WTC11 (cell line): Measurements from ENCODE around the gene SCGB1C1. TPM values are rescaled to one million over a fixed set of nuclear protein-coding genes. Genes with fewer than 3 reads are reported as not detected.

ENCODE experiments used
- ATAC-seq: fragments of 200-7000 bp; cut with Tn5 transposase; 2 replicates; pipeline ENCODE4 v1.10.0; 2021; ENCODE audit warnings: mild to moderate bottlenecking, moderate library complexity
- CTCF ChIA-PET: fragments of 300-600 bp; sonication (Branson Sonifier 250); formaldehyde crosslinking; loops from one replicate; lab custom pipeline; 2021; ENCODE audit warnings: antibody characterized with exemption; lab: Charles Lee
- POLR2A ChIA-PET: fragments of 350-600 bp; sonication (Branson Sonifier 250); formaldehyde crosslinking; loops from one replicate; lab custom pipeline; 2021; ENCODE audit warnings: antibody characterized with exemption; lab: Charles Lee
- DNase-seq: peaks from one replicate; pipeline ENCODE4 v3.0.0; 2021; ENCODE audit warnings: low spot score
- H3K27ac Mint-ChIP-seq: 2 replicates; pipeline ENCODE4 v1.8.0; 2021; ENCODE audit warnings: mixed read lengths
- H3K27me3 Mint-ChIP-seq: 2 replicates; pipeline ENCODE4 v1.8.0; 2021; ENCODE audit warnings: low read depth, mild to moderate bottlenecking, moderate library complexity, mixed read lengths
- H3K36me3 Mint-ChIP-seq: 2 replicates; pipeline ENCODE4 v1.8.0; 2021; ENCODE audit warnings: mixed read lengths
- H3K4me1 Mint-ChIP-seq: 2 replicates; pipeline ENCODE4 v1.8.0; 2022; ENCODE audit warnings: mixed read lengths
- H3K4me3 Mint-ChIP-seq: 2 replicates; pipeline ENCODE4 v1.8.0; 2021; ENCODE audit warnings: mild to moderate bottlenecking, moderate library complexity, mixed read lengths
- H3K9me3 Mint-ChIP-seq: 2 replicates; pipeline ENCODE4 v1.8.0; 2021; ENCODE audit warnings: mixed read lengths
- FOXJ3 ChIP-seq: sonication (generic); formaldehyde crosslinking; IDR thresholded peaks from 2 replicates; pipeline ENCODE4 v1.9.0; 2021; ENCODE audit warnings: missing genetic modification reagents, mild to moderate bottlenecking, borderline replicate concordance
- HMGA2 ChIP-seq: fragments of 250-450 bp; sonication (Bioruptor Pico); IDR thresholded peaks from 2 replicates; pipeline ENCODE4 v1.4.0; 2021; ENCODE audit warnings: mild to moderate bottlenecking, moderate library complexity
- NFATC4 ChIP-seq: fragments of 250-450 bp; sonication (Bioruptor Pico); IDR thresholded peaks from 2 replicates; pipeline ENCODE4 v1.9.0; 2021; ENCODE audit warnings: mild to moderate bottlenecking
- OVOL2 ChIP-seq: fragments of 250-450 bp; sonication (Bioruptor Pico); IDR thresholded peaks from 2 replicates; pipeline ENCODE4 v1.9.0; 2021; ENCODE audit warnings: mild to moderate bottlenecking, borderline replicate concordance
- PRRX2 ChIP-seq: fragments of 250-450 bp; sonication (Bioruptor Pico); IDR thresholded peaks from 2 replicates; pipeline ENCODE4 v1.8.0; 2021; ENCODE audit warnings: mild to moderate bottlenecking
- SOX15 ChIP-seq: fragments of 250-450 bp; sonication (Bioruptor Pico); IDR thresholded peaks from 2 replicates; pipeline ENCODE4 v1.9.0; 2021; ENCODE audit warnings: mild to moderate bottlenecking
- SP1 ChIP-seq: sonication (generic); formaldehyde crosslinking; conservative IDR thresholded peaks from 2 replicates; pipeline ENCODE4 v1.8.1; 2022; ENCODE audit warnings: missing genetic modification reagents
- TCF7 ChIP-seq: sonication (generic); formaldehyde crosslinking; IDR thresholded peaks from 2 replicates; pipeline ENCODE4 v1.8.0; 2022; ENCODE audit warnings: mild to moderate bottlenecking, low read depth, missing genetic modification reagents, moderate library complexity
- TEAD1 ChIP-seq: sonication (generic); formaldehyde crosslinking; IDR thresholded peaks from 2 replicates; pipeline ENCODE4 v1.8.0; 2022; ENCODE audit warnings: mild to moderate bottlenecking, missing genetic modification reagents
- ZNF121 ChIP-seq: sonication (generic); formaldehyde crosslinking; IDR thresholded peaks from 2 replicates; pipeline ENCODE4 v1.8.0; 2023; ENCODE audit warnings: missing genetic modification reagents
- ZNF263 ChIP-seq: sonication (generic); formaldehyde crosslinking; IDR thresholded peaks from 2 replicates; pipeline ENCODE4 v1.8.1; 2022; ENCODE audit warnings: low read depth, mild to moderate bottlenecking, moderate library complexity, missing genetic modification reagents
- ZNF396 ChIP-seq: fragments of 250-450 bp; sonication (Bioruptor Pico); IDR thresholded peaks from 2 replicates; pipeline ENCODE4 v1.8.0; 2021; ENCODE audit warnings: mild to moderate bottlenecking, moderate library complexity, borderline replicate concordance
- ZNF416 ChIP-seq: fragments of 250-450 bp; sonication (Bioruptor Pico); IDR thresholded peaks from 2 replicates; pipeline ENCODE4 v1.9.0; 2021; ENCODE audit warnings: mild to moderate bottlenecking, inconsistent platforms
- total RNA-seq: library from RNA; stranded (reverse); gene quantifications from 3 replicates; pipeline ENCODE4 v1.2.3, GENCODE V29; 2021
- TF ChIP-seq, protein P1 (sequence below): sonication (generic); formaldehyde crosslinking; IDR thresholded peaks from 2 replicates; pipeline ENCODE4 v1.8.0; 2023; ENCODE audit warnings: mild to moderate bottlenecking, missing genetic modification reagents
- TF ChIP-seq, protein P2 (sequence below): sonication (generic); formaldehyde crosslinking; IDR thresholded peaks from 2 replicates; pipeline ENCODE4 v1.8.1; 2022; ENCODE audit warnings: low read depth, mild to moderate bottlenecking, moderate library complexity, missing genetic modification reagents, borderline replicate concordance
- TF ChIP-seq, protein P3 (sequence below): sonication (generic); formaldehyde crosslinking; IDR thresholded peaks from 2 replicates; pipeline ENCODE4 v1.8.0; 2023; ENCODE audit warnings: missing genetic modification reagents, mild to moderate bottlenecking, borderline replicate concordance

SCGB1C1 gene
- total RNA-seq, 1 experiment from 2014 or later: not detected

DNA sequence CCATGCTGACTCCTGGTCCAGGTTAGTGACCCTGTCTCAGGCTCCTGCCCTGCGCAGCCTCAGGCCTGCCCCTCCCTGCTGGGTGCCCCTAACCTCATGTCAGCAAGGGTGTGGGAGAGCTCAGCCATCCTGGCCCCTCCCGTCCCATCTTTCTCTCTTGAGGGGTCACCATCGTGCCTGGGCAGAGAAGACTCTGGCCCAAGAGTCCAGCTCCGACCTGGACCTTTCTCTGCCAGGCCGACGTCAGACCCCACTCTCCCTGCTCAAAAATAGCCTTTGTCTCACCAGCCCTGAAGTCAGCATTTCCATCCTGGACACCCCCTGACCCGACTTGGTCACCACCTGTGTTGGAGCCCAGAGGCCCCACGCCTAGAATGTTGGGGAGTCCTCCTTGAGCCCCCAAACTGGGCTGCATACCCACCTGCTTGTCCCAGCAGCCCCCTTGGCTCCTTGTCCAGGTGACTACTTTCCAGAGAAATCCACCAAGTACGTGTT is 4.9 kb downstream of the SCGB1C1 start:
- peaks cover 2% of the 10 kb centered on the region; the same call in 1 of the 2 replicates for H3K27me3 Mint-ChIP-seq
- POLR2A ChIA-PET: no interaction called here
- no peak for ATAC-seq
- no peak for TF ChIP-seq SP1 (CRISPR knock-in tag)
- TF ChIP-seq ZNF121: no peak
- no peak for TF ChIP-seq ZNF263
- TF ChIP-seq TCF7: no peak
- TF ChIP-seq, protein P1, sequence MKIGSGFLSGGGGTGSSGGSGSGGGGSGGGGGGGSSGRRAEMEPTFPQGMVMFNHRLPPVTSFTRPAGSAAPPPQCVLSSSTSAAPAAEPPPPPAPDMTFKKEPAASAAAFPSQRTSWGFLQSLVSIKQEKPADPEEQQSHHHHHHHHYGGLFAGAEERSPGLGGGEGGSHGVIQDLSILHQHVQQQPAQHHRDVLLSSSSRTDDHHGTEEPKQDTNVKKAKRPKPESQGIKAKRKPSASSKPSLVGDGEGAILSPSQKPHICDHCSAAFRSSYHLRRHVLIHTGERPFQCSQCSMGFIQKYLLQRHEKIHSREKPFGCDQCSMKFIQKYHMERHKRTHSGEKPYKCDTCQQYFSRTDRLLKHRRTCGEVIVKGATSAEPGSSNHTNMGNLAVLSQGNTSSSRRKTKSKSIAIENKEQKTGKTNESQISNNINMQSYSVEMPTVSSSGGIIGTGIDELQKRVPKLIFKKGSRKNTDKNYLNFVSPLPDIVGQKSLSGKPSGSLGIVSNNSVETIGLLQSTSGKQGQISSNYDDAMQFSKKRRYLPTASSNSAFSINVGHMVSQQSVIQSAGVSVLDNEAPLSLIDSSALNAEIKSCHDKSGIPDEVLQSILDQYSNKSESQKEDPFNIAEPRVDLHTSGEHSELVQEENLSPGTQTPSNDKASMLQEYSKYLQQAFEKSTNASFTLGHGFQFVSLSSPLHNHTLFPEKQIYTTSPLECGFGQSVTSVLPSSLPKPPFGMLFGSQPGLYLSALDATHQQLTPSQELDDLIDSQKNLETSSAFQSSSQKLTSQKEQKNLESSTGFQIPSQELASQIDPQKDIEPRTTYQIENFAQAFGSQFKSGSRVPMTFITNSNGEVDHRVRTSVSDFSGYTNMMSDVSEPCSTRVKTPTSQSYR (CRISPR knock-in tag): no peak
- no peak for TF ChIP-seq NFATC4 (CRISPR knock-in tag)
- no peak for TF ChIP-seq HMGA2 (CRISPR knock-in tag)
- TF ChIP-seq FOXJ3 (CRISPR knock-in tag): no peak
- TF ChIP-seq, all 79 proteins: peak for 0
- no peaks in the 10 kb centered on the region for H3K36me3 Mint-ChIP-seq
- H3K4me3 Mint-ChIP-seq: no peak overlapping the region
- CTCF ChIA-PET: no interaction called here
- H3K4me1 Mint-ChIP-seq: no peaks in the 10 kb centered on the region
- H3K27ac Mint-ChIP-seq: no peak overlapping the region
- DNase-seq: no peak
- H3K9me3 Mint-ChIP-seq: no peaks in the 10 kb centered on the region

DNA sequence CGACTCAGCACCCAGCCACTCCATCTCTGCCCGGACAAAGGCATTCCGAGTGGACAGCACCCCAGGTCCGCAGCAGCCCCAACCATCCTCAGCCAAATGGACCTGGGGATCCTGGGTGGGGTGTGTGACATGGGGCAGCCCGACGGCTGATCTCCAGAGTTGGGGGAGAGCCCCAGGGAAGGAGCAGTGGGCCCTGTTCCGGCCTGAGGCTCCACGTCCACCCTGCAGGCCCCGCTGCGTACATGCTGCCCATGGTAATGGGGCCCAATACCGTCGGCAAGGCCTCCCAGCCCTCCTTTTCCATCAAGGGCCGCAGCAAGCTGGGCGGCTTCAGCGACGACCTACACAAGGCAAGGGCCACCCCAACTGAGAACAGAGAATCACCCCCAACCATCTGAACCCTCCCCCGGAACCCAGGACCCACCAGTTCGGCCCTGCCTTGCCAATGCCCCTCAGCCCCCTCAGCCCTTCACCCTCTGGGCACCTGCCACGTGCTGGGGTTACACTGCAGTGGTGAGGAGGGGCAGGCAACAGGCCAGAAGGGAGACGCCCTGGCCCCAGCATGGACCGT is 5.4 kb downstream of the SCGB1C1 start:
- H3K4me1 Mint-ChIP-seq: no peaks in the 10 kb centered on the region
- DNase-seq: no peak
- TF ChIP-seq ZNF396 (CRISPR knock-in tag) (no peak), OVOL2 (CRISPR knock-in tag) (no peak), HMGA2 (CRISPR knock-in tag) (no peak), TEAD1 (no peak), ZNF416 (CRISPR knock-in tag) (no peak), ZNF121 (no peak), SOX15 (CRISPR knock-in tag) (no peak), PRRX2 (CRISPR knock-in tag) (no peak)
- TF ChIP-seq, protein P2, sequence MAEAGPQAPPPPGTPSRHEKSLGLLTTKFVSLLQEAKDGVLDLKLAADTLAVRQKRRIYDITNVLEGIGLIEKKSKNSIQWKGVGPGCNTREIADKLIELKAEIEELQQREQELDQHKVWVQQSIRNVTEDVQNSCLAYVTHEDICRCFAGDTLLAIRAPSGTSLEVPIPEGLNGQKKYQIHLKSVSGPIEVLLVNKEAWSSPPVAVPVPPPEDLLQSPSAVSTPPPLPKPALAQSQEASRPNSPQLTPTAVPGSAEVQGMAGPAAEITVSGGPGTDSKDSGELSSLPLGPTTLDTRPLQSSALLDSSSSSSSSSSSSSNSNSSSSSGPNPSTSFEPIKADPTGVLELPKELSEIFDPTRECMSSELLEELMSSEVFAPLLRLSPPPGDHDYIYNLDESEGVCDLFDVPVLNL: no peak
- TF ChIP-seq, protein P1 (CRISPR knock-in tag): no peak
- TF ChIP-seq, protein P3, sequence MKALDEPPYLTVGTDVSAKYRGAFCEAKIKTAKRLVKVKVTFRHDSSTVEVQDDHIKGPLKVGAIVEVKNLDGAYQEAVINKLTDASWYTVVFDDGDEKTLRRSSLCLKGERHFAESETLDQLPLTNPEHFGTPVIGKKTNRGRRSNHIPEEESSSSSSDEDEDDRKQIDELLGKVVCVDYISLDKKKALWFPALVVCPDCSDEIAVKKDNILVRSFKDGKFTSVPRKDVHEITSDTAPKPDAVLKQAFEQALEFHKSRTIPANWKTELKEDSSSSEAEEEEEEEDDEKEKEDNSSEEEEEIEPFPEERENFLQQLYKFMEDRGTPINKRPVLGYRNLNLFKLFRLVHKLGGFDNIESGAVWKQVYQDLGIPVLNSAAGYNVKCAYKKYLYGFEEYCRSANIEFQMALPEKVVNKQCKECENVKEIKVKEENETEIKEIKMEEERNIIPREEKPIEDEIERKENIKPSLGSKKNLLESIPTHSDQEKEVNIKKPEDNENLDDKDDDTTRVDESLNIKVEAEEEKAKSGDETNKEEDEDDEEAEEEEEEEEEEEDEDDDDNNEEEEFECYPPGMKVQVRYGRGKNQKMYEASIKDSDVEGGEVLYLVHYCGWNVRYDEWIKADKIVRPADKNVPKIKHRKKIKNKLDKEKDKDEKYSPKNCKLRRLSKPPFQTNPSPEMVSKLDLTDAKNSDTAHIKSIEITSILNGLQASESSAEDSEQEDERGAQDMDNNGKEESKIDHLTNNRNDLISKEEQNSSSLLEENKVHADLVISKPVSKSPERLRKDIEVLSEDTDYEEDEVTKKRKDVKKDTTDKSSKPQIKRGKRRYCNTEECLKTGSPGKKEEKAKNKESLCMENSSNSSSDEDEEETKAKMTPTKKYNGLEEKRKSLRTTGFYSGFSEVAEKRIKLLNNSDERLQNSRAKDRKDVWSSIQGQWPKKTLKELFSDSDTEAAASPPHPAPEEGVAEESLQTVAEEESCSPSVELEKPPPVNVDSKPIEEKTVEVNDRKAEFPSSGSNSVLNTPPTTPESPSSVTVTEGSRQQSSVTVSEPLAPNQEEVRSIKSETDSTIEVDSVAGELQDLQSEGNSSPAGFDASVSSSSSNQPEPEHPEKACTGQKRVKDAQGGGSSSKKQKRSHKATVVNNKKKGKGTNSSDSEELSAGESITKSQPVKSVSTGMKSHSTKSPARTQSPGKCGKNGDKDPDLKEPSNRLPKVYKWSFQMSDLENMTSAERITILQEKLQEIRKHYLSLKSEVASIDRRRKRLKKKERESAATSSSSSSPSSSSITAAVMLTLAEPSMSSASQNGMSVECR: no peak
- TF ChIP-seq, all 79 proteins: peak for 0
- H3K36me3 Mint-ChIP-seq: no peaks in the 10 kb centered on the region; the same call in 1 of the 2 replicates
- H3K27ac Mint-ChIP-seq: no peak overlapping the region
- no peak for ATAC-seq
- H3K9me3 Mint-ChIP-seq: no peaks in the 10 kb centered on the region
- H3K4me3 Mint-ChIP-seq: no peak overlapping the region
- POLR2A ChIA-PET: no interaction called here
- peaks cover 2% of the 10 kb centered on the region; the same call in 1 of the 2 replicates for H3K27me3 Mint-ChIP-seq
- CTCF ChIA-PET: no interaction called here
